HG03060 (cell line): Measurements from ENCODE around the gene GMEB1.
"Not testable (repeated sequence)": the region's sequence is repeated elsewhere in the genome, so short reads cannot be mapped to it uniquely, and the experiment has no call there.

ENCODE experiments used
- ATAC-seq: cut with Tn5 transposase; IDR thresholded peaks from one replicate; pipeline ENCODE4 v1.9.1; 2021; ENCODE audit warnings: low read depth, moderate number of reproducible peaks; ENCODE audit not compliant: unreplicated experiment

The GMEB1 gene

DNA sequence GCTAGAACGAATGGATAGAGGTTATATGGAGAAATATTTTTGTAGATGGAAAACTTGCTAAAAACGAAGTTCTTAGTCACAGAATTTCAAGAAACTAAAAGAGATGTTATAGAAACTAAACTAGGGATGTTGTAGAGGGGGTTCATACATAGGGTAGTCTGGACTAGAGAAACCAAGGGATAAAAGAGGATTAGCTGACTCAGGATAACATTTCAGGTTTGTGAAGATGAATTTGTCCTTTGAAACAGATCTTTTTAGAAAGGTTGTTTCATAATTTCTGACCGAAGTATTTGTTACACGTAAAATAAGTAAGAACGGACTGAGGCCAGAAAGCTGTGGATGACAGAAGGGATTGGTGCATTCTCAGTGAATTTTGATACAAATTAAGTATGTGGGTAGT, 81.7 kb downstream of the GMEB1 start:
- no peak for ATAC-seq

DNA sequence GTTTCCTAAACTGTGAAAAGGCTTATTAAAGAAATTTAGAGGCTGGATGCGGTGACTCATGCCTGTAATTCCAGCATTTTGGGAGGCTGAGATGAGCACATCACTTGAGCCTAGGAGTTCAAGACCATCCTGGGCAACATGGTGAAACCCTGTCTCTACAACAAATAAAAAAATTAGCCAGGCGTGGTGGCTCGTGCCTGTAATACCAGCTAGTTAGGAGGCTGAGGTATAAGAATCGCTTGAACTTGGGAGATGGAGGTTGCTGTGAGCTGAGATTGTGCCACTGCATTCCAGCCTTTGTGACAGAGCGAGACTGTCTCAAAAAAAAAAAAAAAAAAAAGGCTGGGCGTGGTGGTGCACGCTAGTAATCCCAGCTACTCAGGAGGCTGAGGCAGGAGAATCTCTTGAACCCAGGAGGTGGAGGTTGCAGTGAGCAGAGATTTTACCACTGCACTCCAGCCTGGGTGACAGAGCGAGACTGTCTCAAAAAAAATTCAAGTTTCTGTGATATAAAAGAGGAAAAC, 82.2 kb downstream of the GMEB1 start:
- ATAC-seq: not testable (repeated sequence)

DNA sequence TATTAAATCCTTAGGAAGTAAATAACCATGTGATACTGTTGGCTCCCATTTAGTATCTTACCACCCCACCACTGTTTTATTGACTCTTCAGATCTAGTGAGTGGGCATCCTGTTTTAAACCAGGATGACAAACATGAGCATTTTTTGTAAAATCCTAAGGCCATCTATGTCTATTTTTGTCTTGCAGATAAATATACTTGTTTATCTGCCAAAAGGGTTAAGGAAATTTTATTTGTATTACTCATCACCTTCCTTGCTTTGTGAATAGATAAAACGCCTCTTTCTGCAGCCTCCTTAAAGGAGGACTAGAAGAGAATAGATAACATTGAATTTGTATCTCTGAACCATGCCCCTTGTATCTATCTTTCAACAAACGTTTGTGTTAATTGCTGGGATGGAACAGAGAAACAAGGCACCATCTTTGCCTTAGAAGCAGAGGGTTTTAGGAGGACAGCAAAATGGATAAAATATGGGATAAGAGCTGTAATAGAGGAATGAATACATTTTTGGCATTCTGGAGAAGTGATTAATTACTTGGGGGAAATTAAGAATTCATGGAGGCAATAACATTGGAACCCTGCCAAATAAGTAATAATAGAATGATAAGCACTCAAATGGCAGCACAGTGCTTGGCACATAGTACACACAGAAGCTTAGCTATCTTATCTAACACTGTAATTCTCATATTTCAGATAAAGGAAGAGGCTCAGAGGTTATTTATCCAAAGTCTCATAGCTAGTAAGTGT, 82.9 kb downstream of the GMEB1 start:
- no peak for ATAC-seq

DNA sequence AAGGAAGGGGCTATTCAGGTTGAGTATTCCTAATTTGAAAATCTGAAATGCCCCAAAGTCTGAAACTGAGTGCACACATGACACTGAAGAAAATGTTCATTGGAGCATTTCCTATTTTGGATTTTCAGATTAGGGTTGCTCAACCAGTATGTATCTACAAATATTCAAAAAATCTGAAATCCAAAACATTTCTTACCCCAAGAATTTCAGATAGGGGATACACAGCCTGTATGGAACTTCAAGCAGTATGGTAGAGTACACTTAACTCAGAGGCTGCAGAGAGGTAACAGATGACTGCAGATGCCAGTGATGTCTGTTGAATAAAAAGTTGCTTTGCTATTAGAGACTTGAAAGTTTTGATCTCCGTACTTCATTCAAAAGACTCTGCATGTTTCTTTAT, 87.1 kb downstream of the GMEB1 start:
- no peak for ATAC-seq

DNA sequence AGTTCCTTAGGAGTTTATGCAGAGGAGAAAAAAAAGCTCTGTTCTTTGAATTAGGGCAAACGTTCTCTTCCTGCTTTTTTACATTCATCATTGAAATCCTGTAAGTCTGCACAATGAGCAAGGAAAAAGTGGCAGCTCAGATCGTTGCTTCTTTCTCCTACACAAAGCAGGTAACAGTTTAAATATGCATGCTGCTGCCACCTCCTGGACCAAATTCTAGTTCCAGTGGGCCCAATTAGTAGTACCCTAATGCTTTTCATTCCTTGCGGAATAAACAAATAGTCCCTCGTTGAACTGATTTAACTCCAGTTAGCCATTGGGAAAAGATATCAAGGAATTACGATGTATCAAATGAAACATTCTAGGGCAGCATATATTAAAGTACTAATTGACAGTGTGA, 88.3 kb downstream of the GMEB1 start:
- no peak for ATAC-seq

DNA sequence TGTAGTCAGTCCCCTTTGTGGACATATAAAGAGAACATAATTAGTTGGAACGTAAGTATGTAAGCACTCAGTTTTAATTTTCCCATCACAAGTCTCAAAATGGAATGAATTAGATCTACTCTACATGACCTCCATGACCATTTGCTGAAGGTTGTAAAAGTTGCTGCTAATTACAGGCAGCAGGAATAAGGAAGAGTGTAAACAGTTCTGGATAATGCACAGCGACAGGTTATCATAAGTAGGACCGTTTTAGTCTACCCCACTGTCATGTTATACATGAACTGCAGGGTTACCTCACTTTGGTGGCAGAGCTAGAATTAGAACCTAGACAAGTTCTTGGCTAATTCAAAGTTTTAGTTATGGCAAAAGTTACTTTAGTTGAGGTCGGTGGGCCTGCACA, 89.8 kb downstream of the GMEB1 start:
- no peak for ATAC-seq

DNA sequence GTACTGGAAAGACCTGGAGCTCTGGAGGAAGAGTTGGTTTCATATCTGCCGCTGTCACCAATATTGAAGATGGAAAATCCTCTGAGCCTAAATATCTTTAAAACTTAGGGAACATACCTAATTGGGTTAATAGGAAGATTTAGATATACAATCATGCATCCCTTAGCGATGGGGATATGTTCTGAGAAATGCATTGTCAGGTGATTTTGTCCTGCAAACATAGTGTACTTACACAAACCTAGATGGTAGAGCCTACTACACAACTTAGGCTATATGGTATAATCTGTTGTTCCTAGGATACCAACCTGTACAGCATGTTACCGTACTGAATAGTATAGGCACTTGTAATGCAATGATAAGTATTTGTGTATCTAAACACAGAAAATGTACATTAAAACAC, 90.7 kb downstream of the GMEB1 start:
- no peak for ATAC-seq

DNA sequence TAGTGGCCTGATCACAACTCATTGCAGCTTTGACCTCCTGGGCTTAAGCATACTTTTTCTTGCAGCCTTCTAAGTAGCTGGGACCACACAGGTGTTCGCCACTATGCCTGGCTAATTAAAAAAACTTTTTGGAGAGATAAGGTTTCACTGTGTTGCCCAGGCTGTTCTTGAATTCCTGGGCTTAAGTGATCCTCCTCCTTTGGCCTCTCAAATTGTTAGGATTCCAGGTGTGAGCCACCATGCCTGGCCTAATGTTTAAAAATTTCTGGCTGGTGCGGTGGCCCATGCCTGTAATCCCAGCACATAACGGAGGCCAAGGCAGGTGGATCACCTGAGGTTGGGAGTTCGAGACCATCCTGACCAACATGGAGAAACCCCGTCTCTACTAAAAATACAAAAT, 92.6 kb downstream of the GMEB1 start:
- ATAC-seq: no peak

DNA sequence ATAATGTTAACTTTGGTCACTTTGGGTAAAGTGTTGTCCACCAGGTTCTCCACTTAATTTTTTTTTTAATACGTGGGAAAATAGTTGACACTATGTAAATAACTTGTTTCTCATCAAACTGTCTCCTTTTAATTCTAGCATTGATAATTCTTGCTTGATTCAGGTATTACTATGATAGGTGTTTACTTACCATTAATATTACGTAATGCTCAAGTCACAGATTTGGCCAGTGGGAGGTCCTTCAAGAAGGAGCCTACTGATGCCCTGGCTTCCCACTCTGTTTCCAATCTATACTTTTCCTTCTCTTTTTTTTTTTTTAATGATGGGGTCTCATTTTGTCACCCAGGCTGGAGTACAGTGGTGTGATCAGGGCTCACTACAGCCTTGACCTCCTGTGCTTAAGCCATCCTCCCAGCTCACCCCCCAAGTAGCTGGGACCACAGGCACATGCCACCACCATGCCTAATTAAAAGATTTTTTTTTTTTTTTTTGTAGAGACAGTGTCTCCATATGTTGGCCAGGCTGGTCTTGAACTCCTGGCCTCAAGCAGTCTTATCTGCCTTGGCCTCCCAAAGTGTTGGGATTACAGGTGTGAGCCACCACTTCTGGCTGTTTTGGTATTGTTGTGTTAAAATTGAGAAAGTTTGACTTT, 98.1 kb downstream of the GMEB1 start:
- ATAC-seq: no peak
